ENCODE results near the gene PSD2. TPM values are rescaled to one million over a fixed set of nuclear protein-coding genes. Genes with fewer than 3 reads are reported as not detected.

The PSD2 gene
- total and polyA plus RNA-seq, 8 donors: 0.06 to 0.66 (median 0.16) TPM

- H3K36me3 ChIP-seq: no peaks in the 10 kb centered on the region
- H3K9me3 ChIP-seq: no peaks in the 10 kb centered on the region
- FAIRE-seq: no peak
- no peak overlapping the region for H3K4me3 ChIP-seq
- no peak for ATAC-seq
- H3K27ac ChIP-seq: no peak overlapping the region
- no peaks in the 10 kb centered on the region for H3K4me1 ChIP-seq
- 89 to 91% methylated on average over 25 of the region's 25 CpGs for WGBS, 2 donors
- intact Hi-C loops (cut with DNase I): no loop called here
- H3K27me3 ChIP-seq: no peaks in the 10 kb centered on the region
- DNase-seq: peak in 1 of 6 donors; percentile 45
- no peak for TF ChIP-seq CTCF (IDR thresholded peaks at IDR 0.05)
Measured at GRCh38 chr5:139822553-139823425, 27.2 kb downstream of the PSD2 start.

- Histone ChIP-seq H3K4me1 (no peaks in the 10 kb centered on the region), H3K4me3 (no peak overlapping the region), H3K27ac (no peak overlapping the region), H3K9me3 (no peaks in the 10 kb centered on the region), H3K27me3 (no peaks in the 10 kb centered on the region), H3K36me3 (no peaks in the 10 kb centered on the region)
- intact Hi-C loops (cut with DNase I): no loop called here
- TF ChIP-seq CTCF (IDR thresholded peaks at IDR 0.05): no peak
- DNase-seq: peak in 1 of 6 donors; percentile 33
- no peak for FAIRE-seq
- ATAC-seq: no peak
- 87% methylated on average over 7 of the region's 7 CpGs for WGBS, 2 donors
Measured at GRCh38 chr5:139823757-139824355, 28.2 kb downstream of the PSD2 start.

- no peak overlapping the region for H3K4me3 ChIP-seq
- no peaks in the 10 kb centered on the region for H3K9me3 ChIP-seq
- WGBS, 2 donors: 80 to 91% methylated on average over 7 of the region's 7 CpGs
- H3K27ac ChIP-seq: no peak overlapping the region
- no peaks in the 10 kb centered on the region for H3K4me1 ChIP-seq
- ATAC-seq: no peak
- FAIRE-seq: no peak
- no peaks in the 10 kb centered on the region for H3K27me3 ChIP-seq
- H3K36me3 ChIP-seq: no peaks in the 10 kb centered on the region
- no peak for TF ChIP-seq CTCF (IDR thresholded peaks at IDR 0.05)
- intact Hi-C loops (cut with DNase I): no loop called here
- DNase-seq: no peak
Measured at GRCh38 chr5:139825690-139826089, 30.1 kb downstream of the PSD2 start.

- 68 to 71% methylated on average over 8 of the region's 8 CpGs for WGBS, 2 donors
- ATAC-seq (no peak), FAIRE-seq (no peak), DNase-seq (no peak)
- no peaks in the 10 kb centered on the region for H3K36me3 ChIP-seq
- H3K27ac ChIP-seq: no peak overlapping the region
- H3K4me1 ChIP-seq: no peaks in the 10 kb centered on the region
- no peaks in the 10 kb centered on the region for H3K9me3 ChIP-seq
- no peak overlapping the region for H3K4me3 ChIP-seq
- no peak for TF ChIP-seq CTCF (IDR thresholded peaks at IDR 0.05)
- intact Hi-C loops (cut with DNase I): no loop called here
- H3K27me3 ChIP-seq: no peaks in the 10 kb centered on the region
Measured at GRCh38 chr5:139828207-139828895, 32.7 kb downstream of the PSD2 start.

All from pancreas (tissue), 10 donors.